GM19025 (cell line): Measurements from ENCODE around the gene JMJD7.

Experiments
- ATAC-seq: cut with Tn5 transposase; IDR thresholded peaks from one replicate; pipeline ENCODE4 v1.9.1; 2021; ENCODE audit warnings: mild to moderate bottlenecking, low read depth, moderate library complexity; ENCODE audit not compliant: unreplicated experiment

The JMJD7 gene

GRCh38 chr15:41798607-41799487 is 29.0 kb upstream of the JMJD7 start:
- ATAC-seq, result no peak

- no peak for ATAC-seq
Observed at GRCh38 chr15:41799488-41799805, 28.4 kb upstream of the JMJD7 start.

- ATAC-seq, result no peak
Observed at GRCh38 chr15:41801185-41801584, 26.7 kb upstream of the JMJD7 start.

- no peak for ATAC-seq
Observed at GRCh38 chr15:41801850-41802455, 25.9 kb upstream of the JMJD7 start.

- ATAC-seq, result no peak
Observed at GRCh38 chr15:41804361-41804760, 23.5 kb upstream of the JMJD7 start.

- ATAC-seq, result no peak
Observed at GRCh38 chr15:41804916-41805666, 22.8 kb upstream of the JMJD7 start.

GRCh38 chr15:41805711-41806110 is 22.2 kb upstream of the JMJD7 start:
- ATAC-seq, result no peak

GRCh38 chr15:41806291-41807181 is 21.4 kb upstream of the JMJD7 start:
- no peak for ATAC-seq

- no peak for ATAC-seq
Observed at GRCh38 chr15:41809121-41809520, 18.8 kb upstream of the JMJD7 start.

- ATAC-seq, result no peak
Observed at GRCh38 chr15:41809526-41810220, 18.2 kb upstream of the JMJD7 start.

- no peak for ATAC-seq
Observed at GRCh38 chr15:41810651-41811431, 17.1 kb upstream of the JMJD7 start.

GRCh38 chr15:41811432-41812195 is 16.3 kb upstream of the JMJD7 start:
- ATAC-seq, result no peak

GRCh38 chr15:41812820-41813375 is 15.0 kb upstream of the JMJD7 start:
- ATAC-seq, result no peak

GRCh38 chr15:41813426-41813825 is 14.5 kb upstream of the JMJD7 start:
- ATAC-seq, result no peak

- no peak for ATAC-seq
Observed at GRCh38 chr15:41814534-41814933, 13.4 kb upstream of the JMJD7 start.

GRCh38 chr15:41816788-41817187 is 11.1 kb upstream of the JMJD7 start:
- no peak for ATAC-seq

- ATAC-seq, result no peak
Observed at GRCh38 chr15:41817327-41817726, 10.6 kb upstream of the JMJD7 start.

- no peak for ATAC-seq
Observed at GRCh38 chr15:41817781-41818180, 10.1 kb upstream of the JMJD7 start.
